ENCODE results near the gene GRAMD2B. TPM values are rescaled to one million over a fixed set of nuclear protein-coding genes. Genes with fewer than 3 reads are reported as not detected.
A peak's percentile ranks its signal among the peaks of the same experiment; 100 is the strongest.
"Not testable (repeated sequence)": the region's sequence is repeated elsewhere in the genome, so short reads cannot be mapped to it uniquely, and the experiment has no call there.

GRAMD2B gene, protein sequence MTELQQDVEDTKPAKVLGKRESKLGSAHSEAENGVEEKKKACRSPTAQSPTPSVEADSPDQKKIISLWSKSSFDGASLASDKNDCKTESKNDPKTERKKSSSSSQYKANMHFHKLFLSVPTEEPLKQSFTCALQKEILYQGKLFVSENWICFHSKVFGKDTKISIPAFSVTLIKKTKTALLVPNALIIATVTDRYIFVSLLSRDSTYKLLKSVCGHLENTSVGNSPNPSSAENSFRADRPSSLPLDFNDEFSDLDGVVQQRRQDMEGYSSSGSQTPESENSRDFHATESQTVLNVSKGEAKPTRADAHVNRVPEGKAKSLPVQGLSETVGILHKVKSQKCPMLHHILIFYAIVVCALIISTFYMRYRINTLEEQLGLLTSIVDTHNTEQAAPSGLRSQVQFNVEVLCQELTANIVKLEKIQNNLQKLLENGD
- 10 to 100 TPM; 20.8 to 28.5 (median 28.0) TPM for polyA plus RNA-seq (ENCODE audit: insufficient read length in 3 of 3)
- long read RNA-seq, donor 1, result 0 reads
- long read RNA-seq, donor 2, result 0 reads
- long read RNA-seq, donor 3, partial matches to known transcripts, result 10 of 10 reads
- long read RNA-seq, donor 3, other reads (novel, unspliced or antisense), result 0 of 10 reads
- long read RNA-seq, donor 4, partial matches to known transcripts, result 0 of 2 reads
- long read RNA-seq, donor 4, other reads (novel, unspliced or antisense), result 0 of 2 reads
- long read RNA-seq, donor 5, result 0 reads
- long read RNA-seq, donor 6, partial matches to known transcripts, result 0 of 1 reads
- long read RNA-seq, donor 6, other reads (novel, unspliced or antisense), result 0 of 1 reads
- long read RNA-seq, donor 7, result 0 reads
- long read RNA-seq, donor 8, result 0 reads
- long read RNA-seq, donor 9, partial matches to known transcripts, result 0 of 2 reads
- long read RNA-seq, donor 9, other reads (novel, unspliced or antisense), result 0 of 2 reads
- long read RNA-seq, donor 10, partial matches to known transcripts, result 0 of 1 reads
- long read RNA-seq, donor 10, other reads (novel, unspliced or antisense), result 0 of 1 reads
- long read RNA-seq, donor 11, result 0 reads
- long read RNA-seq, donor 12, partial matches to known transcripts, result 0 of 1 reads
- long read RNA-seq, donor 12, other reads (novel, unspliced or antisense), result 0 of 1 reads
- long read RNA-seq, donor 13, result 0 reads
- long read RNA-seq, donor 14, partial matches to known transcripts, result 6 of 6 reads
- long read RNA-seq, donor 14, other reads (novel, unspliced or antisense), result 0 of 6 reads
- long read RNA-seq, donor 15, partial matches to known transcripts, result 0 of 2 reads
- long read RNA-seq, donor 15, other reads (novel, unspliced or antisense), result 0 of 2 reads
- long read RNA-seq, donor 16, partial matches to known transcripts, result 0 of 12 reads
- long read RNA-seq, donor 16, other reads (novel, unspliced or antisense), result 8 of 12 reads

DNA sequence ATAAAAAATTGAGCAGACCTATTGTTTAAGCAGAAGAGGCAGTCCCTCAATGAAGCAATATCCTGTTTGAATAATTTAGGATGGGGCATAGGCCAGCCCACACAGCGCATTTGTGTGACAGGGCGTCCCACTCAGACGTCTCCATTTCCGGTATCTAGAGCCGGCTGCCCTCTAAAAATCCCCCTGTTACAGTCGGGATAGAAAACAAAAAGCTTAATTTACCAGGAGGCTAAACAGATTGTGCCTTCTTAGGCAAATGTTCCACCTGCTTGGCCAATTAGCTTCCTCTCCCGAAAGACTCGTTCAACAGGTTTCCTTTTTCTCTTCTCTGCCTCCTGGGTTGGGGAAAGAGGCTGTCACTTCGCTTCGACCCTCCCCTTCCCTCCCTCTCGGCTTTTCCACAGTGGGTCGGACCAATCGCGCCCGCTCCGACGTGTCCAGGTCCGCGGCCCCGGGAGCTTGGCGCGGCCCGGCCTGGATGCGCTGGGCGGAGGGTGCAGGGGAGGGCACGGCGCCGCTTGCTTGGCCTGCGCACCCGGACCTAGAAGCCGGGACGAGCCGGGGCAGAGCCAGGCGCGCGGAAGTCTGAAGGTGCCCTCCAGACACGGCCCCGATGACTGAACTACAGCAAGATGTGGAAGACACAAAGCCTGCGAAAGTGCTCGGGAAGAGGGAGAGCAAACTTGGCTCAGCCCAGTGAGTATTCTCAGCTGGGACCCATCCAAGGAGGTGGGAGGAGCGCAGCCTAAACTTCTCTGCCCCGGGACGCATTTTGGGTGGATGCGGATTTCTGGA is at the start of gene GRAMD2B:
TSS of gene GRAMD2B (plus strand) at position 416 of the 795 bp plus-strand sequence. CDS start at position 614, 198 bp downstream.
- DNase-seq (ENCODE audit: extremely low read depth in 1 of 11, low read depth in 9 of 11, low spot score in 4 of 11), result peak; percentile 71 to 88 (median 78)

DNA sequence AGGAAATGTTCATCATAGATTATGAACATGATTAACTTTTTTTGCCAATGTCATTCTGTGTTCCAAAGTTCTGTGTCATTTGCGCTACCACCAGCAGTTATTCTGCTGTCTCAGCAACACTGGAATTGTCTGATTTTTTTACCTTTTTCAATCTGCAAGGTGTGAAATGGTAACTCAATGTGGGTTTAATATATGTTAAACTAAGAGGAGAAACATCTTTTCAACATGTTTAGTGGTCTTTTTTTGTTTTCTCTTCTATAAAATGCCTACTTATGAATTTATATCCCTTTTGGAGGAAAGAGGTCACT is 49.1 kb upstream of the GRAMD2B start:
- no peak for DNase-seq (ENCODE audit: extremely low read depth in 1 of 11, low read depth in 9 of 11, low spot score in 4 of 11)

DNA sequence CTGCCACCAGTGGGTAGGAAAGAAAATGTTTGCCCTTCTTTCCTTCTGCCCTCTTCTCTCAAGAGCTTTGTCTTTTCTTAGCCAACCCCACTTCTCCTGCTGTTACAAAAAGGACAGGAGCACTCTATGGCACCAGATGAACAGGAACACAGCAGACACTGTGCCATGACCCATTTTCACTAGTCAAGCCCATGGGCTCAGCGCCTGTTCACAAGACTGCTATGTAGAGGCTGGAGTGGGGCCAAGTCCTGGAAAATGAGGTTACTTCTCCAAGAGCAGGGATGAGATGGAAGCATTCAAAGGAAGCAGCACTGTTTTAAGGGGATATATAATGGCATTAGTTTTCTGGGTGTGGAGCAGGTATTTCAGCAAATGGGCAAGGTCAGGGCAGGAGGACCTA is 46.8 kb upstream of the GRAMD2B start:
- no peak for DNase-seq (ENCODE audit: extremely low read depth in 1 of 11, low read depth in 9 of 11, low spot score in 4 of 11)

DNA sequence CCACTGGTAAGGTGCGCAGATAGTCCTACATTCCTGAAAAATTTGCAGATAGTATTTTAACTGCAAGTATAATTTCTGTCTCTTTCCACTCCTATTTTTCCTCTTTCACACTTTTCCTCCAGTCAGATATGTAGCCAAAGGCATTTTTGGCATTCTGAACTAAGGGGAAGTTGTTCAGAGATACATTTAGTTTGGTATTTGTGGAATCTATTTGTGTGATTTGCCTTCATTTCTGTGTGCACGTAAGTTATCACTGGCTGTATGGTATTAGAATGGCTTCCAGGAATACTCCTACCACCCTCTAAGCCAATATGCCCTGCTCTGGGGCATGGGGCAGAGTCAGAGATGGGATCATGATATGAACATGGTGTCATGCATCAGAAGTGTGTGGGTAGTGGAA is 45.8 kb upstream of the GRAMD2B start:
- DNase-seq (ENCODE audit: extremely low read depth in 1 of 11, low read depth in 9 of 11, low spot score in 4 of 11), result no peak

DNA sequence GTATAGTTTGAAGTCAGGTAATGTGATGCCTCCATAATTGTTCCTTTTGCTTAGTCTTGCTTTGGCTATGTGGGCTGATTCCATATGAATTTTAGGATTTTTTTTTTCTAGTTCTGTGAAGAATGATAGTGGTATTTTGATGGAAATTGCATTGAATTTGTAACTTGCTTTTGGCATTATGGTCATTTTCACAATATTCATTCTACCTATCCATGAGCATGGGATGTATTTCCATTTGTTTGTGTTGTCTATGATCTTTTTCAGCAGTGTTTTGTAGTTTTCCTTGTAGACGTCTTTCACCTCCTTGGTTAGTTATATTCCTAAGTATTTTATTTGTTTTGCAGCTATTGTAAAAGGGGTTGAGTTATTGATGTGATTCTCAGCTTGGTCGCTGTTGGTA is 42.9 kb upstream of the GRAMD2B start:
- DNase-seq (ENCODE audit: extremely low read depth in 1 of 11, low read depth in 9 of 11, low spot score in 4 of 11), result not testable (repeated sequence)

DNA sequence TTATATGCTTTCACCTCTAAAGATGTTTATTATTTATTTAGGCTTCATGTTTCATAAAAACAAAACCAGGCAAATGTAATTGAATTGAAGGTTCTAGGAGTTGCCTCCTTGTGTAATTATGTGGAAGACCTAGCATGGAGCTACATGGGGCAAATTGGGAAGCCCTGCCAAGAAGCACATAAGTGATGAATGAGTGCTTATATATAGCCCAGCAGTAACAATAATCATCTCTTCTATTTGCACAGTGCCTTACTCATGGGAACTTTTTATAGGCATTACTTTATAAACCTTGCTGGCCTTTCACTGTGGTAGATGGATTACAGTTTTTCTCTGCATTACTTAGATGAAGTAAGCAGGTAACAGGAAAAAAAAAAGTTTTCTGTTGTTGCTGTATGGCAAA is 40.0 kb upstream of the GRAMD2B start:
- no peak for DNase-seq (ENCODE audit: extremely low read depth in 1 of 11, low read depth in 9 of 11, low spot score in 4 of 11)

DNA sequence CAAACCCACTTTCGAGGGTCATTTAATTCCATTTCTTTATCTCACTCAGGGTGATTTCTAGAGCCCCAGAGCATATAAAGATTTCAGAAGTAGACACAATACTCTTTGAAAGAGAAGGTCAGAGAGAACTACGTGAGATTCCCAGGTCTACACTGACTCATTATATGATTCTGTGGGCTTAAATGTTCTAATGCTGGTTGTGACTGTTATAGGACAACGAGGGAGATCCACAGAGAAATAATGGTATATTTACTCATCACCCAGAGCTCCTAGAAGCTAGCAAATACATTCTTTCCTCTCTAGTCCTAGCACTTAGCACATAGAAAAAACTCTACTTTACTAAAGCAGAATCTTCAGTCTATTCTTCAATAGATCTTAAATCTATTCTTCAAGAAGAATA is 39.4 kb upstream of the GRAMD2B start:
- DNase-seq (ENCODE audit: extremely low read depth in 1 of 11, low read depth in 9 of 11, low spot score in 4 of 11), result no peak

DNA sequence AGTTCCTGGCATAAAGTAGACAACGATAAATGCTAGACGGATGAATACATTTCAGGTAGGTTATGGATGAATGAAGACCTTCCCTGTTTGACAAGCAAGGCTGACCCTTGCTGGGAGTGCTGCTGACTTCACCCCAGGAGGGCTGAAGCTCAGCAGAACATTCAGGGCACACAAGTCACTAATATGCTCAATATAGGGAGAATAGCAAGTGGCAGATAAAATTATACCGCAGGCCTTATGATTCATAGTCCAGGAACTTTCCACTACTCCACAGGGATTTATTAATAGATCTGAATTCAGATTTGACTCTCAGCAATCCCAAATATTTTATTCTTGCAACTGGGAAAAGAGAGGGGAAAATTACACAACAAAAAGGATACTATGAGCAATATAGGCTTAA is 38.2 kb upstream of the GRAMD2B start:
- DNase-seq (ENCODE audit: extremely low read depth in 1 of 11, low read depth in 9 of 11, low spot score in 4 of 11), result no peak

DNA sequence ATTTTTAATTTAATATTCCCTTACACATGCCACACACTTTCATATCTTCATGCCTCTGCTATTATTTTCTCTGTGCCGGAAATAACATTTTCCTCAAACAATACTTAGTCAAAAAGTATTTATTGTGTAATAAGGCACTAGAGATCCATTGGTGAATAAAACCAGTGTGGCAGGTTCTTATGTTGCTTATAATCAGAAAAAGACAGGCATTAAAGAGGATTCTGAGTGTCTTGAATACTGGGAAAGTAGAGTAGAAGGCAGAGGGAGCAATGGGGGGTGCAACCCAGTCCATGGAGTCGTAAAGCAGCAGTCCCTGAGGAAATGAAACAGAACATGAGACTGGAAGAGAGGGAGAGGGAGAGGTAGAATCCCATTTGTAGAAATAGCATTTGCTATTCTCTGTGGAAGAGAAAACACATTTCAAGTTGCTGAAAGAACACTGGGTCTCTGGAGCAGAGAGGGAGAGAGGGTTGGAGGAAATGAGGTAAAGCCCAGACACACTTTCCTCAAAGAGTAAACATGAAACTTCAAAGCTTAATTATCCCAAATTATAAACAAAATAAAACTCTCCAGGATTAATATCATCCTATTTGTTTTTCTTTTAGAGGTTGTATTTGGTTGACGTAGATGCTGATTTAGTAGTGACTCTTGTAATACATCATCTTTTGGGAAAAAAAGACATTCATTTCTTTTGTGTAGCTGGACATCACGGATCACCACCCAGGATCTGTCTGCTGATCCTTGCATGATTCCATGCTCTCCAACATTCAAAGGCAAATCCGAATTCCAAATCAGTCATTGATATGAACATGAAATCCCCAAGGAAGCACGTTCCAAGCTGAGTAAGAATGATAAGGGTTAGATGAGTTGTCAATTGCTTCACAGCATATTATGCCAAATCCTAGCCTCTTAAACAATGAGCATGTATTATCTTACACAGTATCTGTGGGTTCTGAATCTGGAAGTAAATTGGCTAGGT is 37.4 kb upstream of the GRAMD2B start:
- DNase-seq (ENCODE audit: extremely low read depth in 1 of 11, low read depth in 9 of 11, low spot score in 4 of 11), result no peak

DNA sequence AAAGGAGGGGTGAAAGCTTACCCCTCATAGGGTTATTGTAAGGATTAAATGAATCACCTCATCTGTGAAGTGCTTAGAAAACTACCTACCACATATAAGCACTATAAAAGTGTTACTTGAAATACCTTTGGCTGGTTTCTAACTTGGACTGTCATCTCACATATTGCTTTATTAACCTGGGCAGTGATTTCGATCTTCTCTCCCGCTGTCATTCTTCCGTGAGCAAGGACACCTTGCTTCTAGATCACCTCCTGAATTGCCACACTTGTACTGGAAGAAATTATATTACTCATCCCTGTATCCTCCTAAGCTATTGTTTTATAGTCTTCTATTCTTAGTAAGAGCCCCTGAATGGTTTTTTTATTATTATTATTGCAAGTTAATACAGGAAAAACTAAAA is 34.0 kb upstream of the GRAMD2B start:
- no peak for DNase-seq (ENCODE audit: extremely low read depth in 1 of 11, low read depth in 9 of 11, low spot score in 4 of 11)

DNA sequence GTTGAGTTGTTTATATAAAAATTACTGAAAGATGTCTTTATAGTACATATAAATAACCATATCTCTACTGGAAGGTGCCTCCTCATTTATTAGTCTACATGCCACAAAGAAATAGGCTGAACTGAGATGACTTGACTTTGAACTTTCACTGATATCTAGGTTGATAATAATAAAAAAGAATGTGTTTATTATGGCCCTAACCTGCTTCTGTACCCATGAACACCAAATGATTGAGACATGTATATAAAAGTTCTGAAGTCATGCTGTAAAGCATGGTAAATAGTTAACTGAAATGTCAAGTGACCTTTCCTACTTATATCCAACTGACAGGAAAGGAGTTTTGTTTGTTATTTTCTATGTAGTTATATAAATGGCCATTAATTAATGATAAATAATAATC is 33.2 kb upstream of the GRAMD2B start:
- no peak for DNase-seq (ENCODE audit: extremely low read depth in 1 of 11, low read depth in 9 of 11, low spot score in 4 of 11)

DNA sequence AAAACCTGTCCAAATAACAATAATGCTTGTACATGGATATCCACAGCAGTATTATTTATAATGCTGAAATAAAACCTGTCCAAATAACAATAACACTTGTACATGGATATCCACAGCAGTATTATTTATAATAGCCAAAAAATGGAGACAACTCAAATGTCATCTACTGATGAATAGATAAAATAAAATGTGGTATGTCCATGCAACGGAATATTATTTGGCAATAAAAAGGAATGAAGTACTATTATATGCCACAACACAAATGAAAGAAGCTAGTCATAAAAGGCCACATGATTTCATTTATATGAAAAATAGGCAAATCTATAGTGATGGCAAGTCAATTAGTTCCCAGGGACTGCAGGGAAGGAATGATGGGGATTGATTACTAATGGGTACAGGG is 31.8 kb upstream of the GRAMD2B start:
- DNase-seq (ENCODE audit: extremely low read depth in 1 of 11, low read depth in 9 of 11, low spot score in 4 of 11), result no peak

DNA sequence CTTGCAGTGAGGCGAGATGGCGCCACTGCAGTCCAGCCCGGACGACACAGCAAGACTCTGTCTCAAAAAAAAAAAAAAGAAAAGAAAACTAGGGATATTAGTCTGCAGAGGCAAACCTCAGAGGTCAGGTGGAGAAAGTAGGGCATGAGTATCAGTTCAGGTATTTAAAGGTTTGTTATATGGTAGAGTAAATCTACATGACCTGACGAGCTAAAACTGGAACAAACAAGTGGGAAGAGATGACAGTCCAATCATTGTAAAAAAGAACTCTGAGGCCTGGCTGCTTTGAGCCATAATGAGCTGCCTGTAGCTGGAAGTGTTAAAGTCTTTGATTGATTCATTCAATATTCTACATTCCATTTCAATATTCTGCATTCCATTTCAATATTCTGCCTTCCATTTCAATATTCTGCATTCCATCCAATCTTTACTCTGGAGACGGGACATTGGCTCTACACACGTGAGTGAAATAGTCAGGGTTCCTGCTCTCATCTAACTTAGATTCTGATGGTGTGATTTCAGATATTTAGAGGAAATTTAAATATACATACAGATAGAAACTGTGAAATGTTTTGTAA is 28.9 kb upstream of the GRAMD2B start:
- DNase-seq (ENCODE audit: extremely low read depth in 1 of 11, low read depth in 9 of 11, low spot score in 4 of 11), result no peak

DNA sequence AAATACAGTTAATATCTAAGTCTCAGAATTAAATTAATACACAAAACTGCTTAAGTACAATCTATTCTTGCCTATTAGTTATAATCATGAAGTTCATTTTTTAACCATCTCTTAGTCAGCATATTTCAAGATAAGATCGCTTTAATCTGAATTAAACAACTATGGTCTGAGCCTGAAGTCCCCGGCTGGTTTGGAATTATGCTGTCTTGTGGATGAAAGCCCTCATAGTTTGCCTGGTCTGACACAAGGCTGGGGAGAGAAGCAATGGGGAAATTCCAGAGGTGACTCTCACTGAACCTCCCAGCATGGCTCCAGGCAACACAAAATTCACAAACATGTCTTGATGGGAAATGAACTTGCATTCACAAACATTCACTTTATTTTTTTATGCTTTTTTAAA is 28.0 kb upstream of the GRAMD2B start:
- DNase-seq (ENCODE audit: extremely low read depth in 1 of 11, low read depth in 9 of 11, low spot score in 4 of 11), result no peak

DNA sequence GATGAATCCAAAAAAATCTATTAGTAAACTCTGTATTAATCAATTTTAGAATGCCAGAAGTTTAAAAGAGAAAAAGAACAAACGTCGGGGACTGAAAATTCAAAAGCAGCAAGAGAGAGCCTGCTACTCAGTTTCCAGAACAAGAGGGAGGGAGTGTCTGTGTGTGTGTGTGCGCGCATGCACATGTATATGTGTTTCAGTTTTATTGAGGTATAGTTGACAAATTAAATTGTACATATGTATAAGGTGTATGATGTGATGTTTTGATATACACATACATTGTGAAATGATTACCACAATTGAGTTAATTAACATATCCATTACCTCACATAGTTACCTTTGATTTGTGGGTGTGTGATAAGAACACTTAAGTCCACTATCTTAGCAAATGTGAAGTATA is 27.6 kb upstream of the GRAMD2B start:
- DNase-seq (ENCODE audit: extremely low read depth in 1 of 11, low read depth in 9 of 11, low spot score in 4 of 11), result no peak

DNA sequence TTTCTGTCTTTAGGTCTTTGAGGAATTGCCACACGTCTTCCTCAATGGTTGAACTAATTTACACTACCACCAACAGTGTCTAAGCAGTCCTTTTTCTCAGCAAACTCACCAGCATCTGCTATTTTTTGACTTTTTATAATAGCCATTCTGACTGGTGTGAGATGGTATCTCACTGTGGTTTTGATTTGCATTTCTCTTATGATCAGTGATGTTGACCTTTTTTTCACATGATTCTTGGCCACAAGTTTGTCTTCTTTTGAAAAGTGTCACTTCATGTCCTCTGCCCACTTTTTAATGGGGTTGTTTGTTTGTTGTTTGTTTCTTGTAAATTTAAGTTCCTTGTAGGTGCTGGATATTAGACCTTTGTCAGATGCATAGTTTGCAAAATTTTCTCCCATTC is 26.5 kb upstream of the GRAMD2B start:
- DNase-seq (ENCODE audit: extremely low read depth in 1 of 11, low read depth in 9 of 11, low spot score in 4 of 11), result not testable (repeated sequence)

DNA sequence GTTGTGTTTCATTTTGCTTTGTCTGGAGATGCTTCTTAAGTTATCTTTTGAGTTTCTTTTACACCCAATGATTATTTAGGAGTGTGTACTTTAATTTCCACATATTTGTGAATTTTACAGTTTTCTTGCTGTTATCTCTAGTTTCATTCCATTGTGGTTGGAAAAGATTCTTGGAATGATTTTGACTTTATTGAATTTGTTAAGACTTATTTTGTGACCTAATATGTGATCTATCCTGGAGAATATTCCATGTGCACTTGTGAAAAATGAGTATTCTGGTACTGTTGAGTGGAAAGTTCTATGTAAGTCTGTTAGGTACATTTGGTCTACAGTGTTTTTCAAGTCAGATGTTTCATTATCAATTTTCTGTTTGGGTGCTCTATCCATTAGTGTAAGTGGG is 24.4 kb upstream of the GRAMD2B start:
- DNase-seq (ENCODE audit: extremely low read depth in 1 of 11, low read depth in 9 of 11, low spot score in 4 of 11), result no peak
